HG03520 (cell line): ENCODE measurements around the gene COBL.

Source experiments
- ATAC-seq: cut with Tn5 transposase; IDR thresholded peaks from one replicate; pipeline ENCODE4 v1.9.1; 2021; ENCODE audit warnings: mild to moderate bottlenecking, moderate library complexity; ENCODE audit not compliant: unreplicated experiment

Gene COBL

GRCh38 chr7:51062222-51062987, 254.2 kb downstream of the COBL start:
- no peak for ATAC-seq

DNA sequence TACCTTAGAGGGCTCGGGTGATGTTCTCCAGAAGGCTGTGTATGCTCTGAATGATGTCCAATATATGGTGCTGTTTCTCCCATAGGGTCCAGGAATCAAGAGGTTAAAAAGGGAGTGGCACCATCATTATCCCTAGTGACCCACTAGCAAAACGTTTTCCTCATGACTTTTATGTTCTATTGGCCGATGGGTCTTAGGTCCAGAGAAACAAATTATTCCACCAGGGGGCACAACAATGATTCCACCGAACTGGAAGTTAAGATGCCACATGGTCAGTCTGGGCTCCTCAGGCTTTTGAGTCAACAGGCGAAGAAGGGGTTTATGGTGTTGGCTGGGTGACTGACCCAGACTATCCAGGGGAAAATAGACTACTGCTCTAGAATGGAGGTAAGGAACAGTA, 256.1 kb downstream of the COBL start:
- ATAC-seq: no peak

GRCh38 chr7:51059504-51060142, 257.0 kb downstream of the COBL start:
- no peak for ATAC-seq

DNA sequence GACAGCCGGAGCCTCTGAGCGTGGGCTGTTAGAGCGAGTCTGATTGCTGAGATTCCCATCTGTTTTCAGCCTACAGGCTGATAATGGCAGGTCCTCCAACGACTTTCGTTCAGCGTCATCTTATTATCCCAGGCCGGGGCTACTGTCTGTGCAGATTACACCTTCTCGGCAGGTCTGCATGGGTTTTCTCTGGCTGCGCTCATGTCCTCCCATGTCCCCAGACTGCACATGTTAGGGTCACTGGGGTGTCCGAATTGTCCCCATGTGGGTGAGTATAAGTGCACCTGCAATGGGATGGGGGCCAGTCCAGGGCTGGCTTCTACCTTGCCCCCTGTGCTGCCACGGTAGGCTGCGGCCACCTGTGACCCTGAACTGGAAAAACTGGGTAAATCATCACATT, 257.8 kb downstream of the COBL start:
- no peak for ATAC-seq

DNA sequence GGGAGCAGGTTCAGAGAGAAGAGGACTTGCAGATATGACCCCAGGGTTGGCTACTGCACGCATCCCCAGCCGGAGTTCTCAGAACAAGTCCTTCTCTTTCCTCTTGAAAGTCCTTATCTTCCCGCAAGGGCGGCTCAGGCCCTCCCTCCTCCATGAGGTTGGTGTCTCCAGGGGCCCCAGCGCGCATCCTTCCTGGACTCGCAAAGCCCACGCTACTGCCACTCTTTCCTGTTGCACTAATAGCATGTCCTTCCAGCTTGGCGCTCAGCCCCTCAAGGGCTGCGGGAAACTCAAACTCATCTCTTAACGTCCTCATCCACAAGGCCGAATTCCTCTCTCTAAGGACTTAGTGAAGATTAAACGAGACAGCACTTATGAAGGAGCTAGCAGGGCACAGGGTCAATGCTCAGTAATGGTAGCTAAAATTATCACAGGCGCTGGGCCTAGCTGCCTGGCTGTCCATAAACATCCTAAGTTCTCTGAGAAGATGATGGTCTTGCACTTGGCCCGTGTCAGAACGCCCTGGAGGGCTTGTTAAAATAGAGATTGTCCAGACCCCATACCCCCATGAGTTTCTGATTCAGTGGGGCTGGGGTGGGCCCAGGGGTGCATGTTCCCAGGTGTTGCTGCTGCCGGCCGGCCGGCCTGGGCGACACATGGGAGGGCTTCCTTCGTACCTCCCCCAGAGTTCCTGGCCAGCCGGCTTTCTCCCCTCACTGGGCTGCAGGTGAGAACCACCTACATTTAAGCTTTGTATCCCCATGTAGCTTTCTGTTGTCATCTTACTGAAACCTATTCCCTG, 261.4 kb downstream of the COBL start:
- ATAC-seq: no peak

GRCh38 chr7:51054231-51054630, 262.4 kb downstream of the COBL start:
- ATAC-seq: no peak

- ATAC-seq: no peak
Measured at GRCh38 chr7:51053160-51053925, 263.3 kb downstream of the COBL start.

DNA sequence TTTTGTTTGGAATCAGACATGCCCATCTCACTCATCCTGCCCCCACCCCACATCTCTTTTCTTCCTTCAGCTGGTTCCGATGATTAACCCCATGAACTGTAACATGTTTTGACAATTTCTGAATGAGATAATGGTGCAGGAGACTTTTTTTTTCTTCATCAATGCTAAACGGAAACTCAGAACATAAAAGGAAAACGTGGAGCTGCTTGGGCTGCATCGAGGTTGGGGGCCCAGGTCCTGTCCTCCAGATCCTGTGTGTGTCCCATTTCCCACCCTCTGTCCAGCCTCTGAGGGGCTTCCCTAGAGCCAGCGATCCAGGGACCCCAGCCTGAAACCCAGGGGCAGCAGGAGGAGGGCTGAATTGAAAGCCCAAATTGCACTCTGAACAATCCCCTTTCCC, 270.1 kb downstream of the COBL start:
- ATAC-seq: no peak

- no peak for ATAC-seq
Measured at GRCh38 chr7:51046103-51046466, 270.5 kb downstream of the COBL start.

- ATAC-seq: no peak
Measured at GRCh38 chr7:51045319-51046102, 271.1 kb downstream of the COBL start.

- ATAC-seq: no peak
Measured at GRCh38 chr7:51043461-51043860, 273.1 kb downstream of the COBL start.

DNA sequence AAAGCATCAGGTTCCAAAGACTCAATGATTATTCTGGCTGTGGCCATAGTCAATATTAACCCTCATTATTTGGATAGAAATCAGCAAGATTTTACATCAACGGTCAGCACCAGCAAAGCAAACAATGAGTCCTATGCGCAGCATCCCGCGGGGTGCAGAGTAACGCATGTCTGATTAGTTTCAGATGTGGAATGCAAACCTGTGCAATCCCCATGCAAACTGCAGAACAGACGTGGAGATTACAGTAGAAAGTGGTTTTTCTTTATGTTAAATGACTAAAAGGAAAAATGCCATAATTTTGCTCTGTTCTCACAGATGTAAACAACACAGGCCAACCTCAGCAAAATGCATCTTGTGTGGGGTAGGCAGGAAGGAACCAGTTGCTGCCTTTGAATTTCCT, 275.8 kb downstream of the COBL start:
- ATAC-seq: no peak

- ATAC-seq: no peak
Measured at GRCh38 chr7:51038573-51038972, 278.0 kb downstream of the COBL start.

- no peak for ATAC-seq
Measured at GRCh38 chr7:51035716-51036115, 280.9 kb downstream of the COBL start.

GRCh38 chr7:51034521-51035264, 281.9 kb downstream of the COBL start:
- no peak for ATAC-seq

DNA sequence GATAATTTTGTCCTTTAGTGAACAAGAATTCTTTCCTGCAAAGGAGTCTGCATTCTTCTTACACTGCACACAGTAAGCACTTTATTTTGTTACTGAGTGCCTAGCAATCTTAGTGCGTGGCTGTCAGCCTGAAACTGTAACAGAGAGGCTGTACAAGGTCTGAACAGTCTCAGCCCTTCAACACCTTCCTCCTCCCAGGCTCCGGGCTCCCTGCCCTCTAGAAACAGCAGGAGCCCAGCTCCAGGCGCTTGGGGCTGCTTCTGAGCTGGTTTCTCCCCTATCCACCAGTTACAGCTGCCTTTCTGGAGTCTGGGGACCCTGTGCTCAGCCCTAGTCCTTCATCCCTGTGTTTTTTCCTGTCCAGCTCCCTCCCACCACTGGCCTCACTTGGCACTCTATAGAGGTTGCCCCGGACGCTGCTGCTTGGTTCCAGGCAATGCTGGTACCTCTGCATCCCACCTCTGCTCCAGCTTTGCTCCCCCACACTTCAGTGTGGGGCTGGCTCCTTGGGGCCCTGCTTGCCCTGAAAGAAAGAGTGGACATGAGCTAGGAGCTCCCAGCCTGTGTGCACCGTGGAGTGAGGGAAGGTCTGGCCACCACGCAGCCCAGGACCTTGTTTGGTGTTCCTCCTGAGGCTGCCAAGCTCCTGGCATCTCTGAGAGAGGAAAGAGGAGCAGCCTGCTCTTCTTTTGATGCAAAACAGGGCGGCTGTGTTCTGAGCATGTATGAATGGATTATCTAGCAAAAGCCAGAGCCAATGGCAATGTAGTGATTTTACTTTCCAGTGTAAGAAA, 282.7 kb downstream of the COBL start:
- no peak for ATAC-seq

GRCh38 chr7:51031791-51032515, 284.7 kb downstream of the COBL start:
- ATAC-seq: no peak

DNA sequence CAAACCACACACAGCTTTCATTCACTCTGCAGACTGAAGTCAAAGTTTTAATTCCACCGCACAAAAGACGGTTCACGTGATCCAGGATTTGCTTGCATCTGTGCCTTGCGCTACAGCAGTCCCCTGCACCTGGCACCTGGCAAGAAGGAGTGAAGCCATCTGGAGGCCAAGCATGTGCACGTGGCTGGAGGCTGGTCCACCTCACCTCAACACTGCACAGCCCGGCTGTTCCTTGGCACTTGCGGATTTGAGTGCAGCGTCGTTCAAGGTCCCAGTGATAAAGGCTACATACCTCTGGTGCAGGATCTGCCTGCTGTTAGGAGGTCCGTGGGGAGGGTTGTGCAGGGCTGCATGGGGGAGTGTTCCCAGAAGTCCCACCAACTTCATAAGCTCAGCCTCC, 285.4 kb downstream of the COBL start:
- ATAC-seq: no peak
